ENCODE data around the gene NRP2.

DNA sequence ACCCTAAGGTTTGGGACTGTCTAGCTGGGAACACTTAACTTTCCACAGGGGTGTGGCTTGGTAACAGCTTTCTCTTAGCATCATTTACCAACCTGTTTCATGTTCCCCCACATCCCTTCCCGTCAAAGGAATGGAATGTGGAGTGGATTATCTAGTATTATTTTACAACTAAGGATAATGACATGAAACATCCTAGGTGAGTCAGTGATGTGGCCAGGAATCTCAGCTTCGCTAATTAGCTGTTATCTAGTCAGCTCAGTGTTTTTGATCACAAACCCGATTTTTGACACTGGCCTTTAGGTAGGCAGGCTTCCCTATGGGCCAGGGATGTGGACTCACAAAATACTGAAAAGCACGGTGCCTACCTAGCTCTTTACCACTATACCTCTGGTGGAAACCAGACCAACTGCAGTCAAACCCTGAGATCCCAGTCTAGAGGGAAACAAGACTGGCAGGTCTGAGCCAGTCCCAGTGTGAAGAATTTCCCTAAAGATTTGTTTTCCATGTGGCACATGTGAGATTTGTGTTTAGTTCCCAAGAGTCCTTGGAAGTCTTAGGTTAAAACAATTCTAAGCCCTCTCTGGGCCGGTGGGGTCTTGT, 2.8 kb upstream of the NRP2 start:
- TF ChIP-seq ARNTL (CRISPR knock-in tag; IDR thresholded peaks at IDR 0.05; ENCODE audit: borderline replicate concordance, low read depth), result no peak
- TF ChIP-seq, protein P1, sequence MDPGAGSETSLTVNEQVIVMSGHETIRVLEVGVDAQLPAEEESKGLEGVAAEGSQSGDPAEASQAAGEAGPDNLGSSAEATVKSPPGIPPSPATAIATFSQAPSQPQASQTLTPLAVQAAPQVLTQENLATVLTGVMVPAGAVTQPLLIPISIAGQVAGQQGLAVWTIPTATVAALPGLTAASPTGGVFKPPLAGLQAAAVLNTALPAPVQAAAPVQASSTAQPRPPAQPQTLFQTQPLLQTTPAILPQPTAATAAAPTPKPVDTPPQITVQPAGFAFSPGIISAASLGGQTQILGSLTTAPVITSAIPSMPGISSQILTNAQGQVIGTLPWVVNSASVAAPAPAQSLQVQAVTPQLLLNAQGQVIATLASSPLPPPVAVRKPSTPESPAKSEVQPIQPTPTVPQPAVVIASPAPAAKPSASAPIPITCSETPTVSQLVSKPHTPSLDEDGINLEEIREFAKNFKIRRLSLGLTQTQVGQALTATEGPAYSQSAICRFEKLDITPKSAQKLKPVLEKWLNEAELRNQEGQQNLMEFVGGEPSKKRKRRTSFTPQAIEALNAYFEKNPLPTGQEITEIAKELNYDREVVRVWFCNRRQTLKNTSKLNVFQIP (CRISPR knock-in tag; IDR thresholded peaks at IDR 0.05; ENCODE audit: borderline replicate concordance, low read depth), result no peak
- TF ChIP-seq, protein P2, sequence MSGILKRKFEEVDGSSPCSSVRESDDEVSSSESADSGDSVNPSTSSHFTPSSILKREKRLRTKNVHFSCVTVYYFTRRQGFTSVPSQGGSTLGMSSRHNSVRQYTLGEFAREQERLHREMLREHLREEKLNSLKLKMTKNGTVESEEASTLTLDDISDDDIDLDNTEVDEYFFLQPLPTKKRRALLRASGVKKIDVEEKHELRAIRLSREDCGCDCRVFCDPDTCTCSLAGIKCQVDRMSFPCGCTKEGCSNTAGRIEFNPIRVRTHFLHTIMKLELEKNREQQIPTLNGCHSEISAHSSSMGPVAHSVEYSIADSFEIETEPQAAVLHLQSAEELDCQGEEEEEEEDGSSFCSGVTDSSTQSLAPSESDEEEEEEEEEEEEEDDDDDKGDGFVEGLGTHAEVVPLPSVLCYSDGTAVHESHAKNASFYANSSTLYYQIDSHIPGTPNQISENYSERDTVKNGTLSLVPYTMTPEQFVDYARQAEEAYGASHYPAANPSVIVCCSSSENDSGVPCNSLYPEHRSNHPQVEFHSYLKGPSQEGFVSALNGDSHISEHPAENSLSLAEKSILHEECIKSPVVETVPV (CRISPR knock-in tag; IDR thresholded peaks at IDR 0.05), result no peak
- no peak for TF ChIP-seq PPARA (CRISPR knock-in tag; IDR thresholded peaks at IDR 0.05; ENCODE audit: borderline replicate concordance)
- no peak for TF ChIP-seq RARB (CRISPR knock-in tag; IDR thresholded peaks at IDR 0.05)
- TF ChIP-seq, protein P3, sequence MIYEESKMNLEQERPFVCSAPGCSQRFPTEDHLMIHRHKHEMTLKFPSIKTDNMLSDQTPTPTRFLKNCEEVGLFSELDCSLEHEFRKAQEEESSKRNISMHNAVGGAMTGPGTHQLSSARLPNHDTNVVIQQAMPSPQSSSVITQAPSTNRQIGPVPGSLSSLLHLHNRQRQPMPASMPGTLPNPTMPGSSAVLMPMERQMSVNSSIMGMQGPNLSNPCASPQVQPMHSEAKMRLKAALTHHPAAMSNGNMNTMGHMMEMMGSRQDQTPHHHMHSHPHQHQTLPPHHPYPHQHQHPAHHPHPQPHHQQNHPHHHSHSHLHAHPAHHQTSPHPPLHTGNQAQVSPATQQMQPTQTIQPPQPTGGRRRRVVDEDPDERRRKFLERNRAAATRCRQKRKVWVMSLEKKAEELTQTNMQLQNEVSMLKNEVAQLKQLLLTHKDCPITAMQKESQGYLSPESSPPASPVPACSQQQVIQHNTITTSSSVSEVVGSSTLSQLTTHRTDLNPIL (CRISPR knock-in tag; IDR thresholded peaks at IDR 0.05; ENCODE audit: low read depth), result no peak
- TF ChIP-seq, protein P4, sequence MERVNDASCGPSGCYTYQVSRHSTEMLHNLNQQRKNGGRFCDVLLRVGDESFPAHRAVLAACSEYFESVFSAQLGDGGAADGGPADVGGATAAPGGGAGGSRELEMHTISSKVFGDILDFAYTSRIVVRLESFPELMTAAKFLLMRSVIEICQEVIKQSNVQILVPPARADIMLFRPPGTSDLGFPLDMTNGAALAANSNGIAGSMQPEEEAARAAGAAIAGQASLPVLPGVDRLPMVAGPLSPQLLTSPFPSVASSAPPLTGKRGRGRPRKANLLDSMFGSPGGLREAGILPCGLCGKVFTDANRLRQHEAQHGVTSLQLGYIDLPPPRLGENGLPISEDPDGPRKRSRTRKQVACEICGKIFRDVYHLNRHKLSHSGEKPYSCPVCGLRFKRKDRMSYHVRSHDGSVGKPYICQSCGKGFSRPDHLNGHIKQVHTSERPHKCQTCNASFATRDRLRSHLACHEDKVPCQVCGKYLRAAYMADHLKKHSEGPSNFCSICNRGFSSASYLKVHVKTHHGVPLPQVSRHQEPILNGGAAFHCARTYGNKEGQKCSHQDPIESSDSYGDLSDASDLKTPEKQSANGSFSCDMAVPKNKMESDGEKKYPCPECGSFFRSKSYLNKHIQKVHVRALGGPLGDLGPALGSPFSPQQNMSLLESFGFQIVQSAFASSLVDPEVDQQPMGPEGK (CRISPR knock-in tag; IDR thresholded peaks at IDR 0.05; ENCODE audit: borderline replicate concordance), result no peak
- no peak for TF ChIP-seq TCF4 (CRISPR knock-in tag; IDR thresholded peaks at IDR 0.05; ENCODE audit: borderline replicate concordance)
- TF ChIP-seq TOX (CRISPR knock-in tag; IDR thresholded peaks at IDR 0.05; ENCODE audit: borderline replicate concordance), result no peak
- no peak for TF ChIP-seq CSDC2 (CRISPR knock-in tag; IDR thresholded peaks at IDR 0.05)
